NCI-H1436 treated with DMSO at 0.1 percent for 48 hours (cell line): ENCODE measurements around the gene GBE1.

Experiments
- DNase-seq: peaks from one replicate; lab custom pipeline; 2025; lab: John Stamatoyannopoulos, UW

Gene GBE1

DNA sequence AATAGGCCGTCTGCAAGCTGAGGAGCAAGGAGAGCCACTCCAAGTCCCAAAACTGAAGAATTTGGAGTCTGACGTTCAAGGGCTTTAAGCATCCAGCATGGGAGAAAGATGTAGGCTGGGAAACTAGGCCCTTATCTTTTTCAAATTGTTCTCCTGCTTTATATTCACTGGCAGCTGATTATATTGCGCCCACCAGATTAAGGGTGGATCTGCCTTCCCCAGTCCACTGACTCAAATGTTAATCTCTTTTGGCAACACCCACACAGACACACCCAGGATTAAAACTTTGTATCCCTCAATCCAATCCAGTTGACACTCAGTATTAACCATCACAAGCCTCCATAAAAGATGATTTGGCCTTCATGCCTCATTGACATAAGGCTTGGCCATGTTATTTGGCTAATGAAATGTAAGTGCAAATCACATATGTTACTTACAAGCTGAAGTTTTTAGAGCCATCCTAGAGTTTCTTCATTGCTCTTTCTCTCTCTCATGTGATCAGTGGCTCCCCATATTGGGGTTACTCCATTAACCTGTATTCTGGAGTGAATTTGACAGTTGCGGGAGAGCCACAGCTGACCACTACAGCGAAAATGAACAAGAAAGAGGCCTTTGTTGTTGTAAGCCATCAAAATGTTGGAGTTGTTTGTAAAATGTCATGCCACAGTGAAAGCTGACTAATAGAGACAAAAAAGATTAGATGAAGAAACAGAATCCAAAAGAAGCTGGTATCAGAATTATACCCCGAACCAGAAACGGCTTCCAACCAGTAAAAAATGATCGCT is 61.7 kb downstream of the GBE1 start:
- DNase-seq, result no peak

DNA sequence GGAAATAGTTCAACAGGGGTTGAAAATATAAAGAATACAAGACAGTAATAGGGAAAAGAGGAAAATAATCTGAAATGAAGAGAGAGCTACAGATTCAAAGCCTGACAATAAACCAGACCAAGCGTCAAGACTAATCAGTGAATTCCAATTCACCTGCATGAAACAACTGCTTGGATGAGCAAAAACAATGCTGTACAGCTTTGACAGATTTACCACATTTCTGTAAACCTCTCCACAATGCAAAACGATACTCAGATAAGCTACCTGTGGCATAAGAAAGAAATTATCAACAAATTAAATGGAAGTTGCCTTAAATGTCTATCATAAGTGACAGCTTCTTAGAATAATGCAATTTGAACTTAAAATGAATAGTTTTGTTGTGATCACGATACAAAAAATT is 65.4 kb downstream of the GBE1 start:
- no peak for DNase-seq

DNA sequence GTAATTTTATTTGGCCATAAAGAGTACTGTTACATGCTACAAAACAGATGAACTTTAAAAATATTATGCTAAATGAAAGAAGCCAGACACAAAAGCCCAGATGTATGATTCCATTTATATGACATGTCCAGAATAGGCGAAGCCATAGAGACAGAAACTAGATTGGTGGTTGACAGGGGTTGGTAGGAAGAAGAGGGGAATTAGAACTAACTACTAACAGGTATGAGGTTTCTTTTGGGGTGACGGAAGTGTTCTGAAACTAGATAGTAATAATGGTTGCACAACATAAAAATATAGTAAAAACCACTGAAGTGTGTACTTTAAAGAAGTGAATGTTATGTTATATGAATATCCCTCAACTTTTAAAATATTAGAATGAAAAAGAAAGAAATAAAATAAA is 66.1 kb downstream of the GBE1 start:
- DNase-seq, result no peak

DNA sequence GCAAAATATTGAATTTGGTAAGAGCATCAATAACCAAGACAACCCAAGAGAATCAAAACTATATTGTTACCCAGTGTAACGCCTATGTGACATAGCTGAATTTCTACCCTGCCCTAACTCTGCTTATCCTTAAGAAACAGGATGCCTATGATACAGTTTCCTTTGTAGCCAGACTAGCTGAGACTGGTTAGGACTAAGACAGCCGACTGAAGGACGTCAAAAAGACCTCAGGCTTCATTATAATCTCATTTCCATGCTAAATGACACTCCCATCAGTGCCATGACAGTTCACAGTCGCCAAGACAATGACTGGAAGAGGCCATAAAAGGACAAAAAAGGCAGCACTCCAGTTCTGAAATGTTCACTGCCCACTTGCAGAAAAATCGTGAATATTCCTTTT is 66.8 kb downstream of the GBE1 start:
- DNase-seq, result no peak

DNA sequence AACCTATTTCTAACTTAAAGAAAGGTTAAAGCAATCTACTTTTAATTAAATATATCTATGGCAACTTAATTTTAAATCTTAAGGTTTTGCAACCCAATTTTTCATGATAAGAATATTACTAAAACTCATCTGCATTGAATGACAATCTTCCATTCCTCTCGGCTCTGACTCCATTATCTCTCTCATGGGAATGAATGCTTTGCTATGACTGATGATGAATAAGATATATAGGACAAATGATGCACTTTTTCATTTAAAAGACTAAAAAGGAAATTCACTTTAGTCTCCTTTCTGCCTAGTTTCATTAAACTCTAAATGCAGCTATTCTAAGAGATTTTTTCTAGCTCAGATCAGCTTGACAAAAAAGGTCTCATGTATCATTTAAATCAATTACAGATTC is 68.7 kb downstream of the GBE1 start:
- DNase-seq, result no peak

DNA sequence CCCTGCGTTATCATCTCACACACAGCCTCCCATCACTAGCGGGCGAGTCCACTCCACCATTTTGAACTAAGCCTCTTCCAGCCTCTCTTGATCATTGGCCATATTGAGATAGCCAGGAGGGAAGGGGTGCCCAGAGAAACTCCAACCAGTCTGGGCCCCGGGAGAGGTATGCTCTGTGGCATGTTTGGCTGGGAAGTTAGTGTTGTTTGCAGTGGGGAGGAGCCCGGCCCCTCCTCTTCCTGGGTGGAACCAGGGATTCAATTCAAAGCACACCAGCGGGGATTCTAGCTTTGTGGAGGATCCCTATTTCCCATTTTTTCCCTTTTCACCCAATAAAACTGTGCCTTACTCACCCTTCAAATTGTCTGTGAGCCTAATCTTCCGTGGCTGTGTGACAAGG is 71.8 kb downstream of the GBE1 start:
- DNase-seq, result no peak

DNA sequence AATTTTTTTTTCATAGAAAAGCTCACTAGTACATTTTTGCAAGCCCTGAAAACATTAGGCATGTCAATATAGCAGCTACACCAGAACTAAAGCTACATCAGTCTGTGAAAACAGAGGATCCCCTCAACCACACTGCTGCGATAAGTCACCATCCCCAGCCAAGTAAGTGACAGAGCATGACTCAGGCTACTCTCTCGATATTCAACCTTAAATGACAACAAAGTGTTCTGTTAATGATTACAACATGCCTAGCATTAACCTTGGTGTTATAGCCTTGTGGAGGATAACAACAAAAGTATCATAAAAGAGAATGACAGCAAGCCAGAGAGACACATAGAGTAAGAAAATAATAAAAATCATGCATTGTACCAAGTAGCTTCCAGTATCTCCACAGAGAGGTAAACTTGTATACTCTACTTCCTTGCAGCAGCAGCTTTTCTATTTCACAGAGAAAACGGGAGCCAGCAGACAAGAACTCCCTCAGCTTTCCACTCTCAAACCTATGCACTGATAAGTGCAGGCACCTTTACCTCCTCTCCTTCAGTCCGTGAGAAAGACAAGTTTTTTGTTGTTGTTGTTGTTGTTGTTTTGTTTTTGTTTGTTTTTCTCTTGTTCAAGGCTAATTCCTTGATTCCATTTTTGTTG is 76.6 kb downstream of the GBE1 start:
- no peak for DNase-seq

DNA sequence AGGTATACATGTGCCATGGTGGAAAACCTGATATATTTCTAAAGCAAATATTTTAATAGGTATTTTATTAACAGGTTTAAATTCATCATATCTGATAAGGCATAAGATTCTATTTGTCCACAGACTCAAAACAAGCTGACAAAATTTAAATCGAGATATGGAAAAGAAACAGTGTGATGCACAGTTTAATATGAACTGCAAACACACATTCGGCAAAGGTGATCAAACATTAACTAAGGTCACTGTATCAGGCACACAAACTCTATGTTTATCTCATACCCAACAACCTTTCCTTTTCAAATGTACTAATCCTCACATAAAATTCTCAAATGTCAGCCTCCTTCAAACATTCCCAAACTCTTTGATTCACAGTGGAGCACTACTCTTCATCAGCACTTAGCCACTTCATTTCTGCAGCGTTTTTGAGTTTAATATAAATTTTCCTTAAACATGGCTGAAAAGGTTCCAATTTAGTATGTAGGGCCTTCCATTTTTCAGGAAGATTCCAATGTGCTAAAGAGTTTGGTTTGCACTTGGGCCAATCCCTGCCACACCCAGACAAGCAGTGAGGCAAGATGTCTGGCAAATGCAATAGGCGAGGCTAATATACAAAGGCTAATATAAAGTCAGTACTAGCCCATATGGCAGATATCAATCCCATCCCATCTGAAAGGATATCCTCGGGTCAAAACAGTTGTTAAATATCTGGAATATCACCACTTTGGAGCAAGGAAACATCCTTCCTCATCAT is 84.6 kb downstream of the GBE1 start:
- DNase-seq, result no peak

DNA sequence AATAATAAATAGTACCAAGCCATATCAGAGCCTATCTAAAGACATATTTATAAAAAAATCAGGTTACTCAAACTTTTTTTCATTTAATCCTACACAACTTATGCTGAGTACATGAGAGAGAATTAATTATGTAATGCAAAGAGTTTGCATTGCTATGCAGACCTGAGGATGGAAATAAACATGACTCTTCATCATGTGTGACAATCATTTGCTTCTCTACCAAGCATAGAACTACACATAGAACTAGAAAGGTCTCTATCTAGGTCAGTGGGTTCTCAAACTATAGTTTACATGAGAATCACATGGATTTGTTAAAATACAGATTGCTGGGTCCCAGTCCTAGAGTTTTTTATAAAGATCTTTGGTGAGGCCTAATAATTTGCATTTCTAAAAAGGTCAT is 86.8 kb downstream of the GBE1 start:
- DNase-seq, result no peak

DNA sequence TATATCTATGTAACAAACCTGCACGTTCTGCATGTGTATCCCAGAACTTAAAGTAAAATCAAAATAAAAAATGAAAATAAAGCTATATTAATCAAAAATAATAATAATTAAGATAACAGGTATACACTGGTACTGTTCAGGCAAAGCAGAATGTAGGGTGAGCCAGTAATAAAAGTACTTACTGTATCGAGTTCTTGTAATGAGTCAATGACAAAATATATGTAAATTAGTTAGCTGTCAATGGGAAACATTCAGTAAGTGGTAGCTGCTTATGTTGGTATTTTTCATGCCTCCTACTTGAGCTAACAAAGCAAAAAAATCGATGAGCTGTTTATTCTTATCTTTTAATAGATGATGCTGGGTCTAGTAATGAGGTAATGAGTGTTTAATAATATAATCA is 93.2 kb downstream of the GBE1 start:
- DNase-seq, result no peak

DNA sequence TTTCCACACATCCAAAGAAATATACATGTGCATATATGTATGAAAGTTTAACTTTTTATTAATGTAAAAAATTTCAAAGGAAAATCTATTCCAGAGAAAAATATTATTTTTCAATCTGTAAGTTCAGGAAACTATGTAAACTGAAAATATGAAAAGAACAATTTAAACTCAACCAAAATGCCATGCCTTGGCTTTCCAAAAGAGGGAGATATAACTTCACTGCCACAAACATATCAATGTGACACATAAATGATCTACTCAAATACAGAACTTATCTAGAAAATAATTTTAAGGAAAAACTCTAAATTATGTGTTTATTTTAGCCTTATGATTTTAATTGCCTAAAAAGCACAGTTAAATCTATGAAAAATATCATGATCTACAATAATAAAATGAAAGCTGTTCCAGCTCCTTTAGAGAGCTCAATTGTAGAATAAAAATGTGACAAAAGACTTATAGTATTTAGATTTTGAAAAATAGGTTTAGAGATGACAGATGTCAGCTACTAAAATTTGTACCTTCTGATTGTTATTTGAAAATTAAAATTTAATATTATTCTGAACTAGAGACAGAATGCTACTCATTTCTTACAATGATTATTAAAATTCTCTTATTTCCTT is 94.8 kb downstream of the GBE1 start:
- no peak for DNase-seq

DNA sequence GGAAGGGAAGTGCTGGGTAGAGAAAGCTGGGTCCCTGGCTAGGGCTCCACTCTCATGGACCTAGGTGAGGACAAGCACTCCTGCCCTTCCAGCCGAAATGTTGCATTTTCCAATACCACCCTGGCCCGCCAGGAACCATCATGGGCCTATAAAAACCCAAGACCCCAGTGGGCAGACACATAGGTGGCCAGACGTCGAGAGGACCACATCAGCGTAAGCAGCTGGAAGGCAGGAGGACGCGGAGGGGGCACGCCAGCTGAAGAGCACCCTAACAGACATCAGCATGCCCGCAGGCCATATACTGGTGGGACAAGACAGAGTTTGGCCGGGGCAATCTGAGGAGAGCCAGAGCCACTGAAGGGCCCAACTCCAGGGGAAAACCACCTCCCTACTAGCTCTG is 98.3 kb downstream of the GBE1 start:
- DNase-seq, result no peak

DNA sequence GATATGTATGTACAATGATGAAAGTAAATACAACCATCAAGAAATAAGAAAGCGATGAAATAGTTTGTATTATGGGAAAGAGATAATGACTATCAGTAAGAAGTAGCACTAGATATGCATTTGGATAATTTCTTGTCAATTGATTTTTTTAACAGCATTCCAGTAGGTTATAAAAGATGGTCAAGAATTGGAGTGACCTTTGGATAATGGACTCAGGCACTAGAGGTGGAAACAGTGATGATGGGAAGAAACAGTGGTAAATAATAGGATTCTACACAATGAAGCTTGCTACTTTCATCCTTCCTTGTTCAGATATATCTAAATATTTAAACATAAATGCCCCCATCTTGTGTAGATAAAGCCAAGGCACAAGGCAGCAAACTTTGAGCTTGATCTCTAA is 101.4 kb downstream of the GBE1 start:
- no peak for DNase-seq

DNA sequence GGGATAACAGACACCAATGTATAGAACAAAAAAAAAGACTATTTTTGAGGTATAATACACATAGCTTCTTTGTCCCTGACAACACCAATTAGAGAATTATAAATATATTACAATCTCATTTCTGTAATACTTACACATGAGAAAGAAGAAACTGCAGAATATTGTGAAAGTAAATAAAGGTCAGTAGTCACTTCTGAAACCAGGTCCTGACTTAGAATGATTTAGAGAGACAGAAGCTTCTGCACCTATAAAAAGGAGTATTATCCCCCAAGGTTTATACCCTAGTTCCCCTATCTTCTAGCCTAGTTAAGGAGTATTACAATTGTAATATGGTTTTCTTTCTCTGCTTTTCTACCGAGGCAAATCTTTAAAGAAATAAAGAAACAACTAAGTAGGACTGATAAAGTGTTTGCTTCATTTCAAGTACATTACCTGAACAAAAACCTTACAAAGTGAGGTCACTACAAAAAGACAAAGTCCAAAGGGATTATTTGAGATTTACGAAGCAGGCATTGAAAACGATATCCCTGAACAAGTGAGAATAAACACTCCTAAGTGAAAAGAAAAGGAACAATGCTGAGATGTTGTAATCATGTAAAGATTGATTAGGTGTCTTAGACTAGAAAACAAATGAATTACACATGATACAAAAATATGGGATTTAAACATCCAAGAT is 103.0 kb downstream of the GBE1 start:
- DNase-seq, result no peak

DNA sequence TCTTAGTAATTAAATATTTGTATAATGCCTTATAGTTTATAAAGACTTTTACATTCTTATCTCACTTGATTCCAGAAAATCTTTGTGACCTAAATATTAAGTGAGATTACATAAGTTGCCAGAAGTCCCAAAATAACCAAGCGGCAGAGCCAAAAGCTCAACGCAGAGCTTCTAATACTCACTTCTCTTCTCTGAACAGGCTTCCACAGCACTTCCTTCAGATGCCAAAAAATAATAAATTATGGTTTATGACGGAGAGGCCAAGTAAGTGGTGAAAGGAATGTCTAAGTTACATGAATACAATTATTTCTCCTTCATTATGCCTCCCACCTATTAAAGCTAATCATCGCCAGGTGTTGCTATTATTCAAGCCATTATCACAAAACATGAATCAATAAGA is 110.3 kb downstream of the GBE1 start:
- DNase-seq, result no peak

DNA sequence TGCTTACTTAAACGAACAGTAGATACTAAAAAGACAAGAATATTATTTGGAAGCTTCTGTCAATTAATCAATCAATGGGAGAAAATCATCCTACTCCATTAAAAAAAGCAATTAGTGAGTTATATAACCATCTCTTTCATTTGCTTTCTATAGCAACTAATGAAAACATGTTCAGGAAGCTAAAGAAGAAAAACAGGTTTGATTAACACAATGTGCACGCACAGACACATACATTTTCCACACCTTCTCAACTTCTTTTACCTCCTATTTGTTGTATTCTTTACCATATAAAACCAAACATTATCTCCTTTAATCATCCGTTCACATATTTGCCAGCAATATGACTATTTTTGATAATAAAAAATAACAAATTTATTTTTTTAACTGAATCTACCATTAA is 111.3 kb downstream of the GBE1 start:
- no peak for DNase-seq

DNA sequence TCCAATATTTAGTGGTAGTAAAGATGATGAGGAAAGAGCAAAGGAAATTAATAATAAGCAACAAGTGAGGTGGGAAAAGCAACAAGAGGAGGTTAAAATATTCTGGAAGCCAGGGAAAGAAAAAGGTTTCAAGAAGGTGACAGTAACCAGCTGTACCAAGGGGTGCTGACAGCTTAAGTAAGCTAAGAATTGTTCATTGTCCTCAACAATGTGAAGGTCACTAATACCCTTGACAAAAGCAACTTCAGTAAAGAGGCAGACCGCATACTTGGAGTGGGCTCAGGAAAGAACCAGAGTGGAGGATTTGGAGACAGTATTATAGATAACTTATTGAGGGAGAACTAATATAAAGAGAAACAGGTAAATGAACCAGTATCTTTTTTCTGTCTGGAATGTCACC is 116.2 kb downstream of the GBE1 start:
- DNase-seq, result no peak

DNA sequence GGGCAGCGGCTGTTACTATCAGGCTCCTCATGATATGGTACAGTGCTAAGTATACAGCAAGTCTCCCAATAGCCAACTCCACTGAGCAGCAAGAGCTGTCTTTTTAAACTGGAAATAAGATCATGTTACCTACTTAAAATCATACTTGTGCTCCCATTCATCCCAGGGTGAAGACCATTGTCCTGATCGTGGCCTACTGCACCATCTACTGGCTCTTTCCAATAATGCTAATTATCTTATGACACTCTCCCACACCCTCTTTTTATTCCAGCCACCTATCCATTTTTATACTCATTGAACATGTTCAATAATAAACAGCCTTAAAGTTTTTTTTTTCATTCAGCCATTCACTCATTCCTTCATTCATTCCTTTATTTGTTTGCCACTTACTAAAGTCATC is 117.7 kb downstream of the GBE1 start:
- DNase-seq, result no peak

DNA sequence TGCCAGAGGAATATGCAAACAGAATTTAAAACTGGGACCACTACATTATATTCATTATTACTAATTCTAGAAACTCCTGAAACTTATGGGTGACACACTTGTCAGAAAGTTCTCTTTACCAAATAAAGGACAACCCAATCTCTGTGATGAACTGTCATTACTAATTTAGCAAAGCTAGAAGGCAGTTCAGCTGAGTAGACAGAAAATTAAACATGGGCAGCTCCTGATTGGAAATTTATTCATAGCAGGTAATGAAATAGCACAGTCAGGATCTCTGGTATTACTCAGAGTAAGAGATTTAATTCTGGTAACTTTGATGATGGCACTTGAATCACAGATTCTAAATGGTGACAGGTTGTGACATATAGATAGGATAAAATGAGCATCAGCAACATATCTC is 123.0 kb downstream of the GBE1 start:
- no peak for DNase-seq

DNA sequence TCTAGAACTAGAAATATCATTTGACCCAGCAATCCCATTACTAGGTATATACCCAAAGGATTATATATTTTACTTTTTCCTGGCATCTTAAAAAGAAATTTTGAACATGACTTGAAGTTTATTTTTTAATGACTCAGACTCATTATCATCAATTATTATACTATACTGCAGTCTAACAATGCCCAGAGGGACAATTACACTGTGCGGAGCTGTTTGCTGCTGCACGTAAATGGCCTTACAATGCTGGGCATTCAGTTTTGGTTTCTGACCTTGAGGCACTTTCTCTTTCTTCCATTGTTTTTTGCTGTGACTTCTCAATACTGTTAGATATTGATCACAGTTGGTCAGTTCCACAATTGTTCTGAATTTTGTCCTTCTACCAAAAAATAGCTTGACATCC is 128.8 kb downstream of the GBE1 start:
- no peak for DNase-seq

DNA sequence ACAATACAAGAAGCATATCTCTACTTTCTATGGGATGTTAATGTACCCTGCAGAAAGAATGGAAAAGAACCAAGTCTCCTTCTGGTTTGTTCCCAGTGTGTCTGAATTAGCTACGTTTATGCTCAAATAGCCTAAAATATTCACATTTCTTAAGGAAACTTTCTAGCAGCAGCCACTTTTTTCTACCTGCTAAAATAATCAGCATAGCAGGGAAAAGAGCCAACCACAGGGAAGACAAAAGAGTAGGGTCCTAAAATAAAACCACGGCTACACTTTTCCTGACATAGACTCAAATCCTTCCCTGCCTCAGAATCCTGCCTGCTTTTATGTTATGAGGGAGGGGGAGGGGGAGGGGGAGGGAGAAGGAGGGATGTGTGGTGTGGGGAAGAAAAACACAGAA is 136.7 kb downstream of the GBE1 start:
- DNase-seq, result no peak

DNA sequence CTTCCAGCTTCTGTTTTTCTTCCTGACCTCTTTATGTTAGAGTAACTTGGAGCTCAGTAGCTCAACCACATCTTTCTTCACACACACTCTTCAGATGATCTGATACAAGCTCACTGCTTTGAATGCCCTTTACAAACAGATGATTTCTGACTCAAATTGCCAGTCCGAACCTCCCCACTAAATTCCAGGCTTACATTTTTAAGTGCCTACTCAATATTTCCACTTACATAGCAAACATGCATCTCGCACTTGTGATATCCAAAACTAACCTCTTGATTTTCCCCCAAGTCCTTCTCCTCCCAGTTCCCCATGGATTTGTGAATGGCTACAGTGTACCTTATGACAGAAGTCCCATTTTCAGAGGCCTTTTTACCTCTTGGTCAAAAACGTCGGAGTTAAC is 139.1 kb downstream of the GBE1 start:
- no peak for DNase-seq
